Inflammatory macrophage (primary cell): Measurements from ENCODE around the gene SORCS1.

Source experiments
- DNase-seq, 2 donors: peaks; one replicate each; pipeline ENCODE4 v3.0.0-alpha.2; 2020 to 2022

SORCS1 gene

DNA sequence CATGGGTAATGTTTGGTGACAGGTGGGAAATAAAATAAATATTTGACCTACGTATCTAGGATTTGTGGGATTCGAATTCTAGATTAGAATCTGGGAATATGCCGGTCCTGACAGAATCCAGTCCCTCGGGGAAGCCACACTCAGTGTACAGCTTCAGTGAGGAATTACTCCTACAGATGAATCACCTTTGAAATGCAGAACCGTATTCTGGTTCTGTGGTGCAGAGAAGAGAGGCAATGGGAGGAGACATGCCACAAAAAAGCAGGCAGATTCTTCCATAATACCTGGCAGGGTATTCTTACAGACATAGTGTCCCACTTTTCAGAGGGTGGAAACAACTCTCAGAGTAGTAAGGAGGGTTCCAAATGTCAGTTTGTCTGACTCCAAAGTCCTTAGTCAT is 286.9 kb downstream of the SORCS1 start:
- no peak for DNase-seq

DNA sequence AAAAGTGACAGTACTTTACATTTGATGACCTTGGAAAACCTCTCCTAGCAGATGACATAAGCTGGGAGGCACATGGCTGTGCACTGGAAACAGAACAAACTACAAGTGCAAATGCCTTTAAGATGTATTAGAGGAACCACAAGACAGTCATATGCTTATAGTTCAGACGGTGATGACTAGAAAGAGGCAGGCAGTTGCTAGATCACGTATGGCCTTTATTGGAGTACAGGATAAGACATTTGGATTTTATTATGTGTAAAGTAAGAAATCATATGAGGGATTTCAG is 290.0 kb downstream of the SORCS1 start:
- DNase-seq: peak; percentile 66 to 78

GRCh38 chr10:106873770-106874603 is 290.5 kb downstream of the SORCS1 start:
- DNase-seq: no peak

GRCh38 chr10:106872176-106872575 is 292.3 kb downstream of the SORCS1 start:
- no peak for DNase-seq

- DNase-seq: peak; percentile 12 to 14
These were observed 298.2 kb downstream of the SORCS1 start for GRCh38 chr10:106866244-106866845.

GRCh38 chr10:106864031-106864430 is 300.5 kb downstream of the SORCS1 start:
- DNase-seq: no peak

- no peak for DNase-seq
These were observed 301.0 kb downstream of the SORCS1 start for GRCh38 chr10:106863549-106863948.

DNA sequence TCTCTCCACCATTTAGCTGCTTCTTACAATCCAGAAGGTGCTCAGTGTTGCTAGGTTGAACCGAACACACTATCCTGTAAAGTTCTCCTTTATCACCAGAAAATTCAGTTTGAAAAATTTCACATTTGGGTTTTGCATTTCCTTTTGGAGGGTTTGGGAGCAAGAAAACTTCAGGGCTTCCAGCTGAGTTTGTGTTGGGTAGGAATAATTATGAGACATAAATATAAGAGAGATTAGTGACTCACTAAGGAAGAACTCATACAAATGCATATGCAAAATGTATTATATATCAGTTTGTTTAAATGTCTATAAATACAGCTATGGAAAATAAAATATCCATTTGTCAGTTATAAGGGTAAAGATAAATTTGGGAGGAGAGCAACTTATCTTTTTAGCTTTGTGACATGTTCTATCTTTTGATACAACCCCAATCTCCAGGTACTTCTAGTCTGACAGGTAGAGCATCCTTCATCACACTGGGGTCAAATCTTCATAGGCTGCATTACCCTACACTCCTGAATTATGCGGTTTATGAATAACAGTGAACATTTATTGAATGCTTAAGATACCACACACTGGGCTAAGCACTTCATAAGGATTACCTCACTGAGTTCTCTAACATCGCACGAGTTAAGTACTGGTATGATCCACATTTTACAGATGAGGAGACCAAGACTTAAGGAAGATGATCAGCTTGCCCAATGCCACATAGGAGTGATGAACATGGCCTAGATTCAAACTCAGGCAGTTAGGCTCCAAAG is 304.4 kb downstream of the SORCS1 start:
- DNase-seq: no peak

GRCh38 chr10:106857728-106858127 is 306.8 kb downstream of the SORCS1 start:
- DNase-seq: no peak

GRCh38 chr10:106857213-106857612 is 307.3 kb downstream of the SORCS1 start:
- no peak for DNase-seq

DNA sequence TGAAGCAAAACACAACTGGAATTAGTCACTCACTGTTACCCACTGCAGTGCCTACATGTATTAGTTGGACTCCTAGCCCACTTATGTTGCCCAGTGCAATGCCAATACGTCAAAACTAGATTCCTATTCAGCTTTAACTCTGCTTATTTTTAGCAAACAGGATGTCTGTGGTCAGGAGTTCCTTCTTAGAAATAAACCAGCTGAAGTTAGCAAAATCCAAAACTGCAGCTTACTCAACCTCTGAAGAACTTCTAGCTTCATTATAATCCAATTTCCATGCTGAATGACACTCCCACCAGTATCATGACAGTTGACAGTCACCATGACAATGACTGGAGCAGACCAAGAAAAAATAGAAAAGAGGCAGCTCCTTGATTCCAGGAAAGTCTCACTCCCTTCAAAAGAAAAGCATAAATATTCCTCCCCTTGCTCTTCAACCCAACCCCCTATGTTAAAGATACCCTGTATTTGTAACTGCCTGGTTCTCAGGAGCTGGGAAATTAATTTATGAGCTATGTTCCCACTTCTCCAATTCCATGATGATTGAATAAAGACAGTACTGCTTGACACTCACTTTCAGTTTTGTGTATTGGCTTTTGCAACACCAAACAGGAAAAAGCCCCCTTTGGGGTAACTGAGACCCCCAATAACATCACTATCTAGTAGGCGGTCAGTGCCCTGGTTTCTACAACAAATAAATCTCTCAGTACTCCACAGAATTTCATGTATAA is 327.4 kb downstream of the SORCS1 start:
- peak; percentile 88 to 96 for DNase-seq

DNA sequence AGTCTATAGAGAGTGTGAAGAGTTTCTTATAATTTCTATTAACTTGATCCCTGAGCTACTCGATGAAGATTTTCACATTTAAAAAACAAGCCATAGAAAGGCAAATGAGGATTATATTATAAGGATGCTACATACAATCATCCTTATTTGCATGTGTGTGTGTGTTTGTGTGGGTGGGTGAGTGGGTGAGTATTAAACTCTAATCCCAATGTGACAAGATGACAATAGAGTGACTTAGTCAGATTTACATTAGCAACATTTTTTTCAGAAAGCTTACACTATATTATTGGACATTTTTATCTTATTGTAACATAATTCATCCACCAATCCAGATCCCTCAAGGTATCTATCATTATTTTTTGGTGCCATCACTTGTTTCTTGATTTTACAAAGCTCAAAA is 331.7 kb downstream of the SORCS1 start:
- DNase-seq: peak; percentile 30 to 54

GRCh38 chr10:106830471-106830870 is 334.0 kb downstream of the SORCS1 start:
- DNase-seq: peak; percentile 59 to 60

- peak; percentile 81 to 91 for DNase-seq
These were observed 334.5 kb downstream of the SORCS1 start for GRCh38 chr10:106830006-106830405.

GRCh38 chr10:106826716-106827115 is 337.8 kb downstream of the SORCS1 start:
- peak; percentile 41 to 51 for DNase-seq

DNA sequence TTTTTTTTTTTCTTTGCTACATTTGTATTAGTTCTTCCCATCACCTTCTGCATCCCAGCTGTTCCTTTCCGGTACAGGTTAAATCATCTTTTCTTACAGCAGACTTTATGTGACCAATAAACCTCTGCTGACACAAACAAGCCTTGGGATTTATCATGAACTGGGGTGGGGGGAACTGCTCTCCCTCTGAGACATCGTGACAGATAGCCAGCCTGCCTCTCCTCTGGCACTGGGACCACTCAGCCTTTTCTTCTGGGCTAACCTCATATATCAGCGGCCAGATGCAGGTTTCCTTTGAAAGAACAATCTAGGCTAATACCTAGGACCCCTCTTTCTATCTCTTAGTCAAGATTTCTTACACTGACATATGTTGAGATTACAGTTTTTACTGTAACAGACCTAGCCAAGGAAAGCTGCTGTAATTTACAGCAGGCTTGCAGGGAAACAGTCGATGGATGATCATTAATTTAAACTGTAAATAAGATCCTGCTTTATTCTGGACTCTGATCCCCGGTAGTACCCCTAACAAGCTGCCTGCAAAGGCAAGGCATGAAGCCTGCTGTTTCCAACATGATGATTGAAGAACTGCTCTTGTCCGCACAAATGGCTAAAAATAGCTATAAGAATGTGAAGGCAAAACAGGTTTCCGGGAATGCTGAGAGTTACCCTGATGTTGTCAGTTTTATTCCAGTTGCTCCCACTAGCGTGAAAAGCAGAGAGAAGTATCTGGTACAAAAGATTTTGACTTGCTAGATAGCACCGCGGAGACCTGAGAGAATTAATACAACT is 338.7 kb downstream of the SORCS1 start:
- DNase-seq: no peak

GRCh38 chr10:106820579-106820978 is 343.9 kb downstream of the SORCS1 start:
- no peak for DNase-seq

DNA sequence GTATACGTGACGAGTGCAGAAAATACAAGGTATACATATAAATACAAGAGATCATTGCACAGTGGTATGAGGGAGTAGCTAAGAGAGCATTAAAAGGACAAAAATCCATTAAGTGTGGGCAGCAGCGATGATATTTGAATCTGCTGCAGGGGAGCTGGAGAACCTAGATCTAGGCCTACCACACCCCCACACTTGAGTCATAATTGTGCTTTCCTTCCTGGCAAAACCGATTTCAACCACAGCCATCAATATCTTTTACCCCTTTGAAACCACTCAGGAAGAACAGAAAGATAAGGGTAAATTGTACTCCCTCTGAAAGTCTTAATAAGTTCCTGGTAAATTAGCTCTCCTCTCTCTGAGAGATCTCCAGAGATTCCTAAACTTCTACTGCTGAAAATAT is 345.0 kb downstream of the SORCS1 start:
- no peak for DNase-seq

DNA sequence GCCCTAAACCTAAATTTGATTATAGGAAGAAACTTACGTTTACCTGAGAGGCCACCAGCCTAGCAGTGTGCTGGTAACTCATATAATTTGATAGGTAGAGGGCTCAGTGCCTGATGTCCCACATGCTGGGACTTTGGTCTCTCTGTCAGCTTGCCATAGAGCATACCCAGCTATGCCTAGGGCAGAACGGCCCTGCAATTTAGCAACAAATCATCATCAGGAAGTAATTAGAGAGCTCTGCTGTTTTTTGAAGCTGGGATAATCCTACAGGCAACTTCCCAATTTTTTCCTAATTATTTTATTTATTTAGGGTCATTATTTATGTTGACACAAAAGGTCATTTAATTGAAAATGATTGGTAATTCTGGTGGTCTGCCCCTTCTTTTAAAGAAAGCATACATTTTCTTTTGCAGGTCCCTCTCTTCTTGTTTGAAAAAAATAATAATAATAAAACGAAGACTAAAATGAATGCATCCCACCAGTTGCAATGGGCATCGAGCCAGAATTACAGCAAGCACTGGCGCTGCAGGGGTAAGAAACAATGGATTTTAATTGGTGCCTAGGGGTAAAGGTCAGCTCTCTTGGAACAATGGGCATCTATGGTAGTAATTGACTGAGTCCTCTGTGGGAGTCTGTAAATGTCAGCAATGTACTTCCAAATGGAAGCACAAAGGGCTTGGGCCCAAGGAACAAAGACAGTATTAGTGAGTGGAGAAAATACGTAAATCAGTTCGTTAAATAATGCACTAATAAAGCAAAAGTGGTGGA is 348.0 kb downstream of the SORCS1 start:
- no peak for DNase-seq

DNA sequence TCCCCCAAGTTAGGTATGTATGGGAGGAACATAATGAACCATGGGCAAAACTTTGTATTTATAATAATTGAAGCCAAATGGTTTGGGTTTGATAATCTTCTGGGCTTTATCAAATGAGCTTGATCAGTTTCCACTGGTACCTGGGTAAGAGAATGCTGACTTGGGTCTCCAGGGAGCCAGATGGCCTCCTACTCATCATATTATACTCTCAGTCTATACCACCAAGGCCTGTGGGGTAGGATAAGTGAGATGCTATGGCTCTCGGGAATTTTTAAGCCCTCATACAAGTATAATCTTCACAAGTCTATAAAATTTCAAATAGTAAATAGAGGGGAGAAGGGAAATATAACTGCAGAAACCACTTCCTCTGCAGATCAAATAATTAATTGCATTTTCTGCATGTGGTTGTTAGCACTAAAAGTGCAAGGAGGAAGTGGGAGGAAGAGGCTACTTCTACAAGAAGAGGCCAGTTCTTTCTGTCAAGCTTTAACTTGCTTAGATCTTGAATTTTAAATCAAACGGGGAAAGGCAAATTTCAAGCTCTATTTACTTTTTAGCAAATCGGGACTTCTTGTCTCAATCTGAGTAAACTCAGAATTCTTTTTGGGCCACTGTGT is 349.0 kb downstream of the SORCS1 start:
- DNase-seq: peak; percentile 24 to 44
